WI38 (cell line): ENCODE data around the gene ABCA10.

Experiments
- H3K4me3 ChIP-seq: 2 replicates; pipeline ENCODE4 v1.5.1; 2011; ENCODE audit warnings: low read depth, mild to moderate bottlenecking, control low read depth, low read length
- TF ChIP-seq, protein P1 (sequence below): IDR thresholded peaks from 2 replicates; pipeline ENCODE4 v1.5.1; 2012; ENCODE audit warnings: low read depth, mild to moderate bottlenecking, control low read depth, low read length

The ABCA10 gene

DNA sequence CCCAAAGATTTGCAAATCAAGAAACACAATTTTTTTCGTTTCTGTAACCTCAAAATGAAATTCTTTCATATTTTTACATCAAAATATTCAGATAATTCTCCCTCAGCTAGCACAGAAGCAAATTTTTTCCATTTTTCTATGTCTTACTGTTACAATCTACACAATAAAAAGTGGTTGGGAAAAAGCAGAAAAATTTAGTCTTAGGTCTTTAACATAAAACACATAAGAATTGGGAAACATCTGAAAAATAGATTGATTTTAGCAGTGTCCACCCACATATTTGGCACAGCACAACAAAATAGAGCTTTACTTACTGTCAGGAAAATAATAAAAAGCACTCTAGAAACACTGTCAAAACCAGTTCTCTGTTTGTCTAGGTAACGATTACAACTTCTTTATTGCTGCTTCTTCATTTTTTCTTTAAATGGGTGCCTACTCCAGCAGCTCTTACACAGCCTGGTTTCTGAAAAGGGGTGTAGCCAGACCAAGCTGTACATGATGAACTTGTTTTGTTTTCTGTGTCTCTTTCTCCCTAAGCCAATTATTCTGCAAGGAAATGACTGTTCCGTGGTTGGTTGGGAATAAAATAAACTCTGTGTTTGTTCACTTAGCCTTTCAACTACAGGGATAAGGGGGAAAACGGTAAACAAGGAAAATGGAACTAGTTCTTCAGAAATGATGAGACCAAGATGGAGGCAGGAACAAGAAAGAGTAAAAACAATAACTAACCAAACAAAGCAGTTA lies 87.0 kb downstream of the ABCA10 start, which contains the start of gene ABCA6:
Gene ABCA6 (minus strand): TSS at position 465 of the 744 bp plus-strand sequence. CDS start 1,192 bp downstream, outside the sequence.
- no peak within 1 kb of the TSS for H3K4me3 ChIP-seq
- TF ChIP-seq, protein P1, sequence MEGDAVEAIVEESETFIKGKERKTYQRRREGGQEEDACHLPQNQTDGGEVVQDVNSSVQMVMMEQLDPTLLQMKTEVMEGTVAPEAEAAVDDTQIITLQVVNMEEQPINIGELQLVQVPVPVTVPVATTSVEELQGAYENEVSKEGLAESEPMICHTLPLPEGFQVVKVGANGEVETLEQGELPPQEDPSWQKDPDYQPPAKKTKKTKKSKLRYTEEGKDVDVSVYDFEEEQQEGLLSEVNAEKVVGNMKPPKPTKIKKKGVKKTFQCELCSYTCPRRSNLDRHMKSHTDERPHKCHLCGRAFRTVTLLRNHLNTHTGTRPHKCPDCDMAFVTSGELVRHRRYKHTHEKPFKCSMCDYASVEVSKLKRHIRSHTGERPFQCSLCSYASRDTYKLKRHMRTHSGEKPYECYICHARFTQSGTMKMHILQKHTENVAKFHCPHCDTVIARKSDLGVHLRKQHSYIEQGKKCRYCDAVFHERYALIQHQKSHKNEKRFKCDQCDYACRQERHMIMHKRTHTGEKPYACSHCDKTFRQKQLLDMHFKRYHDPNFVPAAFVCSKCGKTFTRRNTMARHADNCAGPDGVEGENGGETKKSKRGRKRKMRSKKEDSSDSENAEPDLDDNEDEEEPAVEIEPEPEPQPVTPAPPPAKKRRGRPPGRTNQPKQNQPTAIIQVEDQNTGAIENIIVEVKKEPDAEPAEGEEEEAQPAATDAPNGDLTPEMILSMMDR = no peak

DNA sequence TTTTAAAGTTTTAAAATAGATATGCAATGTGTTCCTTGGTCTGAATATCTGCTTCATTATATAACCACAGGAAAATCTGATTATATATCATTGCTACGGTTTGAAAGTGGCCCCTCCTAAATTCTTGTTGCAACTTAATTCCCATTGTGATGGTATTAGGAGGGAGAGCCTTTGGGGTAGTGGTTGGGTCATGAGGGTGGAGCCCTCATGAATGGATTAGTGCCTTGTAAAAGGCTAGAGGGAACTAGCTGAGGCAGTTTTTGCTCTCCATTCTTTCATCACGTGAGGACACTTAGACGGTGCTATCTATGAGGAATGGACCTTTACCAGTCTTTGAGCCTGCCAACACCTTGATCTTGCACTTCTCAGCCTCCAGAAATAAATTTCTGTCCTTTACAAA lies 94.5 kb downstream of the ABCA10 start:
- H3K4me3 ChIP-seq = no peak overlapping the region
- TF ChIP-seq, protein P1 = no peak

DNA sequence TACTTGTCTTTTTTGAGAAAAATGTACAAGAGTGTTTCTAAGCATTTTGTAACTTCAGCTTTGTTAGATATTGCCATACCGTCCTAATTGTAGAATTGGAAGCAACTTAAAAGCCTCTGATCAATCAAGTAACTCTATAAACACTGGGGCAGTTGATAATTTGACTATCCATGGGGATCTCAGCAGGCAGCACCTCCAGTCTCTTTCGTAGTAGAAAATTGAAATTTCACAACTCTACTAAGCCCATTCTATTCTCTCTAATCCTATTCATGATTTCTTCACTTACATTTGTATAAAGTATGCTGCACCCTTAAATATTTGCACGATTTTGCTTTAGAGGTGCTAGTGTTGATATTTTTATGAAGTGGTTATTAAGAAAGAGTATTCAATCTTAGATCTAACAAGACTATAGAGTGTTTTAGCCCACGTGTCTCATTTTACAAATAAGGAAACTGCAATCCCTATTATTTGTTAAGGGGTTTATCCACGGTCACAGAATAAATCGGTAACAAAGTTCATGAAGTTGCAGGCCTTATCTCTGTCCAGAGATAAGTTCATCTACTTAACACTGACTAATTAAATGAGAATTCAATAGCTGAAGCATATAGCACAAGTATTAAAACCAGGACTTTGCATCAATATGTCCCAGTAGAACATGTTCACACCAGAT lies 97.9 kb downstream of the ABCA10 start:
- TF ChIP-seq, protein P1 = no peak
- H3K4me3 ChIP-seq = no peak overlapping the region

DNA sequence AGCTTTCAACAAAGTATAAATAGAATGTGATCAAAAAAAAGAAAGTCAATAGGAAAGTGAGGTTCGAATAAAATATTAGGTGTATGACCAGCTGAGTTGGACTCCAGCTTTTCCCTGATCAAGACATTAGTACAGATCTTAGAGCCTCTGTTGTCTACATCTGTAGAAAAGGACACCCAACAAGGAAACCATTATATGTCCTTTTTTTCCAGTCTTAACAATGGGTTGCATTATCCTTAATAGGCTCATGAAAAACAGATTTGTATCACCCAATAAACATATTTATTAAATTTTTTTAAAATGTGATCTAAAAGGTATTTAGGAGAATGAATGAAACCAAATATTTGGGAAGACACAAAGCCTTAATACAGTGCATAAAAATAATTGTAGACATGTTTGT lies 105.0 kb downstream of the ABCA10 start:
- no peak overlapping the region for H3K4me3 ChIP-seq
- TF ChIP-seq, protein P1 = no peak

DNA sequence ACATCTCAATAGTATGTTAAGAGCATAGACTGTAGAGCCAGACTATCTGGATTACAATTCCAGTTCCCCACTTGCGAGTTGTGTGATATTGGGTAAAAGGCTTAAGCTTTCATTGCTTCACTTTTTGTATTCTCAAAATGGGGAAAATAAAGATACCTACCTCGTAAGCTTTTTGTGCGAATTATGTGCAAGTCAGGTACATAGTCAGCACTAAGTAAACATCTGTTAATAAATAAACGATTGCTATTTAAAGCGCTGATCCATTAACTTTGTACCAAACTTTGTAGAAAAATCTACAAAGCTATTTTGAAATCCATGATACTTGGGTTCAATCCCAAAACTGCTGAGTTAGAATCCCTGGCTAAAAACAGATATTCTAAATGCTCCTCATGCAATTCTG lies 106.6 kb downstream of the ABCA10 start:
- TF ChIP-seq, protein P1 = no peak
- H3K4me3 ChIP-seq = no peak overlapping the region

DNA sequence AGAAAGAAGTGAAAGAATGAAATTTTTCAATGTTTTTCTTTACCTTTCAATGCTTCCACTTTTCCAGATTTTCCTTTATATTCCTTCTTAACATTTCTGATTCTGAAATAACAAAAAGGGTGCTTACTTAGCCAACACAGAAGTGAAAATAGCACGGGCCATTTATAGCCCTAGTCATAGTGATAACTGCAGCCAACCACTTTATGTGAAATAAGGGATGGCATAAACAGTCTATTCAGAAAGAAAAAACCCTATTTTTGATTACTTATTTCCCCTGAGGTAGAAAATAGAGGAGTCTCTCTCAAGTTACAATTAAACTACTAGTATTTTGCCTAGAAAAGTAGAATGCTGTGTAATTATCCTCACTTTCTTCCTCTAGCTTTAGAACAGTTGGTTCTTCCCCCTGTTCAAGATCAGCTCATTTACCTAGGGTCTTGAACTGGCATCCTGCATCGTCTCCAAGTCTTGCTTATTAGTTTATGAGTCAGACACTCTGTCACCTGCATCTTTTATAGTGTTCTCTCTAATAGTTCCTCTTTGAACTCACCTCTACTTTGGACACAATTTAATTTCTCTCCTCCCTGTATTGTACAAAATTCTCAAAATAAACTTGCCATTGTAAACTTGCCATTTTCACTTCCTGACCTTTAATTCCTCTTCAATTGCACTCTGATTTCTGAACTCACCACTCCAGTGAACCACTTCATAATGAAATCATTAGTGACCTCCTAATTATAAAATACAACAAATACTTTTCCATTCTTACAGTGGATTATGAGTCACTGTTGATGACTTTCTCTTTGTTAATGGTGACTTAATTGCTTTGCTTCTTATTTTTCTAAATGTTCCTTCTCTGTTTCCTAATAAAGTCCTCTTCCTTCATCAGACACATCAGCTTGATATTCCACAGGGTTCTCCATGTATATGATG lies 110.5 kb downstream of the ABCA10 start:
- H3K4me3 ChIP-seq = no peak overlapping the region

More for the DNA sequence above, 110.5 kb downstream of the ABCA10 start:
- TF ChIP-seq, protein P1 = no peak
